Measurements from ENCODE around the gene TRO.

Gene TRO

DNA sequence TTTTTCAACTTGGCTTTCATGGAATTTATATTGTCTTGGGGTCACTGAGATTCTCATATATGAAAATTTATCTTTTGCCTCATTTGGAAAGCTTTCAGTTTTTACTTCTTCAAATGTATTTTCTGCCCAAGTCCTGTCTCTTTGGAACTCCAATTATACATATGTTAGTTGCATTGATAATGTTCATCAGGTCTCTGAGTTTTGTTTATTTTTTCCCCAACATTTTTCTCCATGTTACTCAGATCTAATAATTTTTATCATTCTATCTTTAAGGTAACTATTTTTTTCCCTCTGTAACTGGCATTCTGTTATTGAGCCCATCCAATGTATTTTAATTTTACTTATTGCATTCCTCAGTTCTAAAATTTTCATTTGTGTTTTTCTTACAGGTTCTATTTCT lies 10.7 kb upstream of the TRO start:
- no peak for TF ChIP-seq SIN3A (IDR thresholded peaks at IDR 0.05; ENCODE audit: borderline replicate concordance, insufficient read depth, low read length)
- TF ChIP-seq TAF1 (IDR thresholded peaks at IDR 0.05; ENCODE audit: borderline replicate concordance, insufficient read depth, low read length) = no peak
- no peak for TF ChIP-seq POLR2AphosphoS5 (IDR thresholded peaks at IDR 0.05; ENCODE audit: low read depth, low read length)
- TF ChIP-seq, protein P1, sequence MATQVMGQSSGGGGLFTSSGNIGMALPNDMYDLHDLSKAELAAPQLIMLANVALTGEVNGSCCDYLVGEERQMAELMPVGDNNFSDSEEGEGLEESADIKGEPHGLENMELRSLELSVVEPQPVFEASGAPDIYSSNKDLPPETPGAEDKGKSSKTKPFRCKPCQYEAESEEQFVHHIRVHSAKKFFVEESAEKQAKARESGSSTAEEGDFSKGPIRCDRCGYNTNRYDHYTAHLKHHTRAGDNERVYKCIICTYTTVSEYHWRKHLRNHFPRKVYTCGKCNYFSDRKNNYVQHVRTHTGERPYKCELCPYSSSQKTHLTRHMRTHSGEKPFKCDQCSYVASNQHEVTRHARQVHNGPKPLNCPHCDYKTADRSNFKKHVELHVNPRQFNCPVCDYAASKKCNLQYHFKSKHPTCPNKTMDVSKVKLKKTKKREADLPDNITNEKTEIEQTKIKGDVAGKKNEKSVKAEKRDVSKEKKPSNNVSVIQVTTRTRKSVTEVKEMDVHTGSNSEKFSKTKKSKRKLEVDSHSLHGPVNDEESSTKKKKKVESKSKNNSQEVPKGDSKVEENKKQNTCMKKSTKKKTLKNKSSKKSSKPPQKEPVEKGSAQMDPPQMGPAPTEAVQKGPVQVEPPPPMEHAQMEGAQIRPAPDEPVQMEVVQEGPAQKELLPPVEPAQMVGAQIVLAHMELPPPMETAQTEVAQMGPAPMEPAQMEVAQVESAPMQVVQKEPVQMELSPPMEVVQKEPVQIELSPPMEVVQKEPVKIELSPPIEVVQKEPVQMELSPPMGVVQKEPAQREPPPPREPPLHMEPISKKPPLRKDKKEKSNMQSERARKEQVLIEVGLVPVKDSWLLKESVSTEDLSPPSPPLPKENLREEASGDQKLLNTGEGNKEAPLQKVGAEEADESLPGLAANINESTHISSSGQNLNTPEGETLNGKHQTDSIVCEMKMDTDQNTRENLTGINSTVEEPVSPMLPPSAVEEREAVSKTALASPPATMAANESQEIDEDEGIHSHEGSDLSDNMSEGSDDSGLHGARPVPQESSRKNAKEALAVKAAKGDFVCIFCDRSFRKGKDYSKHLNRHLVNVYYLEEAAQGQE (IDR thresholded peaks at IDR 0.05; ENCODE audit: insufficient read depth in 1 of 2, low read depth in 2 of 2, low read length in 2 of 2) = no peak
- no peak for TF ChIP-seq FOXP2 (optimal IDR thresholded peaks at IDR 0.05; ENCODE audit: borderline replicate concordance, extremely low read depth, extremely low read length, insufficient read depth)

DNA sequence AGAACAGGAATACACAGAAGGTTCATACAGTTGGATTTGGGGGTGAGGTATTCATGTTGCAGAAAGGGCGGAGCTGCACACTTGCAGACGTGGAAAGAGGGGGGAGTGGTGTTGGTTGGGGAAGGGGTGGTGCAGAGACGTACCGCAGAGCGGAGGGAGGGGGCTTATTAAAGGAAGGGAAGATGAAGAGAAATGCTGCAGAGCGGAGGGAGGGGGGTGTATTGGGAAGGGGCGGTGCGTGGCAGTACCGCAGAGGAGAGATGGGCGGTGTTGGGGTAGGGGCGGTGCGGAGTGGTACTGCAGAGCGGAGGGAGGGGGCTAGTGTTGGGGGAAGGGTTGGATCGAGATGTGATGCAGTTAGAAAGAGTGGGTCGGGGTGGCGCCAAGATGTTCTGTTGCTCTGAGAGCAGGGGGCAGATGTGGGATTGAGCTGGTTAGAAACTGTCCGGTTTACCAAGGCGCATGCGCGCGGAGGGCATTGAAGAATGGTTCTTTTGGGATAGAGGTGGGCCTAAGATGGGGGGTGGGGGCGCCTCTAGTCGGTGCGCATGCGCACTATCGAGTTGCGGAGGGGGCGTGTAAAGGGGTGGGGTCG lies 900 bp downstream of the TRO start:
- peak; percentile 31; the same call in 1 of the 2 replicates for TF ChIP-seq POLR2AphosphoS5 (IDR thresholded peaks at IDR 0.05; ENCODE audit: low read depth, low read length)
- TF ChIP-seq SIN3A (IDR thresholded peaks at IDR 0.05; ENCODE audit: borderline replicate concordance, insufficient read depth, low read length) = no peak

DNA sequence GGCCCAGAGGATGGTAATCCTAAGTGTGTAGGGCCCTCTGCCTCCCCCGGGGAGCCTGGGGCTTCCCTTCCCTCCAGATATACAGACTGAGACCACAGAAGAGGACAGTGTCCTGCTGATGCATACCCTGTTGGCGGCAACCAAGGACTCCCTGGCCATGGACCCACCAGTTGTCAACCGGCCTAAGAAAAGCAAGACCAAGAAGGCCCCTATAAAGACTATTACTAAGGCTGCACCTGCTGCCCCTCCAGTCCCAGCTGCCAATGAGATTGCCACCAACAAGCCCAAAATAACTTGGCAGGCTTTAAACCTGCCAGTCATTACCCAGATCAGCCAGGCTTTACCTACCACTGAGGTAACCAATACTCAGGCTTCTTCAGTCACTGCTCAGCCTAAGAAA lies 1.9 kb downstream of the TRO start:
- TF ChIP-seq, protein P1 (IDR thresholded peaks at IDR 0.05; ENCODE audit: insufficient read depth in 1 of 2, low read depth in 2 of 2, low read length in 2 of 2) = no peak
- TF ChIP-seq POLR2AphosphoS5 (IDR thresholded peaks at IDR 0.05; ENCODE audit: low read depth, low read length) = no peak

DNA sequence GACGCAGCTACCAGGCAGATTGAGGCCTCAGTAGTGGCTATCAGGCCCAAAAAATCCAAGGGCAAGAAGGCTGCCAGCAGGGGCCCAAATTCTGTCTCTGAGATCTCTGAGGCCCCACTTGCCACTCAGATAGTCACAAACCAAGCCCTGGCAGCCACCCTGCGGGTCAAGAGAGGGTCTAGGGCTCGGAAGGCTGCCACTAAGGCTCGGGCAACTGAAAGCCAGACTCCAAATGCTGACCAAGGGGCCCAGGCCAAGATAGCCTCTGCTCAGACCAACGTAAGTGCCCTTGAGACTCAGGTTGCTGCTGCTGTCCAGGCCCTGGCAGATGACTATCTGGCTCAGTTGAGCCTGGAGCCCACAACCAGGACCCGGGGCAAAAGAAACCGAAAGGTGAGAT lies 2.8 kb downstream of the TRO start:
- TF ChIP-seq FOXP2 (optimal IDR thresholded peaks at IDR 0.05; ENCODE audit: borderline replicate concordance, extremely low read depth, extremely low read length, insufficient read depth) (no peak), POLR2AphosphoS5 (IDR thresholded peaks at IDR 0.05; ENCODE audit: low read depth, low read length) (no peak), TAF1 (IDR thresholded peaks at IDR 0.05; ENCODE audit: borderline replicate concordance, insufficient read depth, low read length) (no peak), SIN3A (IDR thresholded peaks at IDR 0.05; ENCODE audit: borderline replicate concordance, insufficient read depth, low read length) (no peak)
- TF ChIP-seq, protein P1 (IDR thresholded peaks at IDR 0.05; ENCODE audit: insufficient read depth in 1 of 2, low read depth in 2 of 2, low read length in 2 of 2) = no peak

DNA sequence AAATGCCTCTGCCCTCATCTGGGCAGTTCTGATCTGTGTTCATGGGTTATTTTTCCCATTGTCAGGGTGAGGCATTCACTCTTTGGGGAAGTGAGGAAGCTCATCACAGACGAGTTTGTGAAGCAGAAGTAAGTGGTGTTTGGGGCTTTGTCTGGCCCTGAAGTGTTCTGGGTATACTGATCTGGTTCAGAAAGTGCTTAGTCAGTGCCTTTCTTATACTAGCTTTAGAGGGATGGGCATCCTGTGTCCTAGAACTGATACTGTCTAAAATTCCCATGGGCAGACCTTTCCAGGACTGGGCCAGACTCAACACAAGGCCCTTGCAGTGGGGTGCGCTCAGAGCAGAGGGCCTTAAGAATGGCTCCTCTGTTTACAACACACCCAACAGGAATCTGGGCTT lies 6.4 kb downstream of the TRO start:
- TF ChIP-seq, protein P1 (IDR thresholded peaks at IDR 0.05; ENCODE audit: insufficient read depth in 1 of 2, low read depth in 2 of 2, low read length in 2 of 2) = no peak
- TF ChIP-seq FOXP2 (optimal IDR thresholded peaks at IDR 0.05; ENCODE audit: borderline replicate concordance, extremely low read depth, extremely low read length, insufficient read depth) = no peak
- no peak for TF ChIP-seq TAF1 (IDR thresholded peaks at IDR 0.05; ENCODE audit: borderline replicate concordance, insufficient read depth, low read length)
- TF ChIP-seq SIN3A (IDR thresholded peaks at IDR 0.05; ENCODE audit: borderline replicate concordance, insufficient read depth, low read length) = no peak
- no peak for TF ChIP-seq POLR2AphosphoS5 (IDR thresholded peaks at IDR 0.05; ENCODE audit: low read depth, low read length)

Data from PFSK-1 (cell line).